ENCODE measurements around the gene HCRT.
"Not testable (repeated sequence)": the region's sequence is repeated elsewhere in the genome, so short reads cannot be mapped to it uniquely, and the experiment has no call there.

HCRT gene

GRCh38 chr17:42179335-42179734 lies 5.9 kb downstream of the HCRT start:
- no peak for DNase-seq

- peak in 1 of 2 experiments; percentile 27 for DNase-seq
Measured at GRCh38 chr17:42178817-42179216, 6.4 kb downstream of the HCRT start.

- DNase-seq, result no peak
Measured at GRCh38 chr17:42177684-42178083, 7.6 kb downstream of the HCRT start.

GRCh38 chr17:42174126-42174783 lies 11.0 kb downstream of the HCRT start:
- DNase-seq, result no peak

GRCh38 chr17:42171831-42172230 lies 13.4 kb downstream of the HCRT start:
- no peak for DNase-seq

- no peak for DNase-seq
Measured at GRCh38 chr17:42169351-42169750, 15.9 kb downstream of the HCRT start.

GRCh38 chr17:42167807-42168206 lies 17.4 kb downstream of the HCRT start:
- no peak for DNase-seq

GRCh38 chr17:42166196-42166763 lies 19.0 kb downstream of the HCRT start:
- DNase-seq, result no peak

GRCh38 chr17:42165751-42166150 lies 19.5 kb downstream of the HCRT start:
- DNase-seq, result no peak

- DNase-seq, result no peak
Measured at GRCh38 chr17:42163696-42164407, 21.4 kb downstream of the HCRT start.

GRCh38 chr17:42163113-42163512 lies 22.1 kb downstream of the HCRT start:
- DNase-seq, result peak; percentile 74 to 77

GRCh38 chr17:42160531-42160910 lies 24.7 kb downstream of the HCRT start:
- DNase-seq, result no peak

- no peak for DNase-seq
Measured at GRCh38 chr17:42159796-42160530, 25.3 kb downstream of the HCRT start.

- no peak for DNase-seq
Measured at GRCh38 chr17:42155614-42156045, 29.6 kb downstream of the HCRT start.

- no peak for DNase-seq
Measured at GRCh38 chr17:42153919-42154742, 31.1 kb downstream of the HCRT start.

GRCh38 chr17:42146911-42147607 lies 38.2 kb downstream of the HCRT start:
- no peak for DNase-seq

GRCh38 chr17:42143138-42143537 lies 42.1 kb downstream of the HCRT start:
- DNase-seq, result not testable (repeated sequence)

GRCh38 chr17:42142371-42142896 lies 42.8 kb downstream of the HCRT start:
- no peak for DNase-seq

GRCh38 chr17:42141382-42141781 lies 43.9 kb downstream of the HCRT start:
- no peak for DNase-seq

GRCh38 chr17:42140690-42141089 lies 44.6 kb downstream of the HCRT start:
- DNase-seq, result not testable (repeated sequence)

GRCh38 chr17:42138749-42139492 lies 46.3 kb downstream of the HCRT start:
- DNase-seq, result no peak
